ENCODE measurements around the gene DPP6.
"Not testable (repeated sequence)": the region's sequence is repeated elsewhere in the genome, so short reads cannot be mapped to it uniquely, and the experiment has no call there.

Gene DPP6

GRCh38 chr7:154072395-154073181, 20.4 kb downstream of the DPP6 start:
- not testable (repeated sequence) for DNase-seq (ENCODE audit: low read depth in 2 of 2)

- not testable (repeated sequence) for DNase-seq (ENCODE audit: low read depth in 2 of 2)
Measured at GRCh38 chr7:154078523-154078922, 26.3 kb downstream of the DPP6 start.

- not testable (repeated sequence) for DNase-seq (ENCODE audit: low read depth in 2 of 2)
Measured at GRCh38 chr7:154080249-154080648, 28.1 kb downstream of the DPP6 start.

GRCh38 chr7:154087037-154087725, 35.0 kb downstream of the DPP6 start:
- DNase-seq (ENCODE audit: low read depth in 2 of 2): not testable (repeated sequence)

GRCh38 chr7:154092093-154092492, 39.9 kb downstream of the DPP6 start:
- not testable (repeated sequence) for DNase-seq (ENCODE audit: low read depth in 2 of 2)

- not testable (repeated sequence) for DNase-seq (ENCODE audit: low read depth in 2 of 2)
Measured at GRCh38 chr7:154095201-154095600, 43.0 kb downstream of the DPP6 start.

GRCh38 chr7:154105063-154105462, 52.9 kb downstream of the DPP6 start:
- DNase-seq (ENCODE audit: low read depth in 2 of 2): not testable (repeated sequence)

- not testable (repeated sequence) for DNase-seq (ENCODE audit: low read depth in 2 of 2)
Measured at GRCh38 chr7:154109615-154110014, 57.4 kb downstream of the DPP6 start.

GRCh38 chr7:154113732-154114351, 61.6 kb downstream of the DPP6 start:
- DNase-seq (ENCODE audit: low read depth in 2 of 2): not testable (repeated sequence)

GRCh38 chr7:154117411-154118390, 65.5 kb downstream of the DPP6 start:
- not testable (repeated sequence) for DNase-seq (ENCODE audit: low read depth in 2 of 2)

- DNase-seq (ENCODE audit: low read depth in 2 of 2): not testable (repeated sequence)
Measured at GRCh38 chr7:154120825-154121224, 68.6 kb downstream of the DPP6 start.

- DNase-seq (ENCODE audit: low read depth in 2 of 2): not testable (repeated sequence)
Measured at GRCh38 chr7:154122720-154123119, 70.5 kb downstream of the DPP6 start.

GRCh38 chr7:154123397-154123796, 71.2 kb downstream of the DPP6 start:
- not testable (repeated sequence) for DNase-seq (ENCODE audit: low read depth in 2 of 2)

- DNase-seq (ENCODE audit: low read depth in 2 of 2): not testable (repeated sequence)
Measured at GRCh38 chr7:154129142-154129541, 76.9 kb downstream of the DPP6 start.

GRCh38 chr7:154132617-154133016, 80.4 kb downstream of the DPP6 start:
- DNase-seq (ENCODE audit: low read depth in 2 of 2): not testable (repeated sequence)

GRCh38 chr7:154133703-154134277, 81.6 kb downstream of the DPP6 start:
- not testable (repeated sequence) for DNase-seq (ENCODE audit: low read depth in 2 of 2)

- DNase-seq (ENCODE audit: low read depth in 2 of 2): not testable (repeated sequence)
Measured at GRCh38 chr7:154134698-154135097, 82.5 kb downstream of the DPP6 start.

- DNase-seq (ENCODE audit: low read depth in 2 of 2): not testable (repeated sequence)
Measured at GRCh38 chr7:154135646-154136045, 83.4 kb downstream of the DPP6 start.

GRCh38 chr7:154145922-154146706, 93.9 kb downstream of the DPP6 start:
- DNase-seq (ENCODE audit: low read depth in 2 of 2): not testable (repeated sequence)

GRCh38 chr7:154146707-154147038, 94.5 kb downstream of the DPP6 start:
- not testable (repeated sequence) for DNase-seq (ENCODE audit: low read depth in 2 of 2)
